Activated naive CD4-positive, alpha-beta T cell treated with Interleukin-2 at 50 U/mL for 16 hours (primary cell): ENCODE measurements around the gene FRS3.
"Not testable (repeated sequence)": the region's sequence is repeated elsewhere in the genome, so short reads cannot be mapped to it uniquely, and the experiment has no call there.

Source experiments
- DNase-seq: peaks from one replicate; pipeline ENCODE4 v3.0.0-alpha.2; 2020

The FRS3 gene

GRCh38 chr6:41779788-41780550, at the start of gene FRS3:
Gene FRS3 (minus strand): TSS chr6:41779900. CDS start chr6:41776987, 2,913 bp downstream.
- peak; percentile 99 for DNase-seq

GRCh38 chr6:41826343-41827022, 46.8 kb upstream of the FRS3 start:
- DNase-seq = no peak

GRCh38 chr6:41824571-41825569, 45.2 kb upstream of the FRS3 start:
- DNase-seq = no peak

GRCh38 chr6:41823178-41823577, 43.5 kb upstream of the FRS3 start:
- DNase-seq = no peak

GRCh38 chr6:41822021-41822420, 42.3 kb upstream of the FRS3 start:
- DNase-seq = no peak

- DNase-seq = no peak
Observed at GRCh38 chr6:41821266-41821665, 41.6 kb upstream of the FRS3 start.

GRCh38 chr6:41818271-41819054, 38.8 kb upstream of the FRS3 start:
- no peak for DNase-seq

- DNase-seq = no peak
Observed at GRCh38 chr6:41815587-41815986, 35.9 kb upstream of the FRS3 start.

GRCh38 chr6:41814629-41815028, 34.9 kb upstream of the FRS3 start:
- DNase-seq = no peak

- DNase-seq = no peak
Observed at GRCh38 chr6:41813956-41814355, 34.3 kb upstream of the FRS3 start.

GRCh38 chr6:41813469-41813868, 33.8 kb upstream of the FRS3 start:
- DNase-seq = no peak

GRCh38 chr6:41811946-41812345, 32.2 kb upstream of the FRS3 start:
- DNase-seq = not testable (repeated sequence)

GRCh38 chr6:41811095-41811494, 31.4 kb upstream of the FRS3 start:
- DNase-seq = no peak

GRCh38 chr6:41805830-41806774, 26.4 kb upstream of the FRS3 start:
- no peak for DNase-seq

GRCh38 chr6:41801380-41801779, 21.7 kb upstream of the FRS3 start:
- DNase-seq = no peak

- DNase-seq = no peak
Observed at GRCh38 chr6:41799559-41799911, 19.8 kb upstream of the FRS3 start.

GRCh38 chr6:41798901-41799558, 19.3 kb upstream of the FRS3 start:
- no peak for DNase-seq

GRCh38 chr6:41796474-41796873, 16.8 kb upstream of the FRS3 start:
- no peak for DNase-seq

- DNase-seq = no peak
Observed at GRCh38 chr6:41791984-41792383, 12.3 kb upstream of the FRS3 start.

GRCh38 chr6:41791305-41791704, 11.6 kb upstream of the FRS3 start:
- DNase-seq = no peak

GRCh38 chr6:41790045-41790444, 10.3 kb upstream of the FRS3 start:
- no peak for DNase-seq
